SK-N-SH treated with all-trans-retinoic acid at 6 μM for 48 hours (cell line): ENCODE measurements around the gene DOCK2.

ENCODE experiments used
- ATAC-seq: fragments of 200-7000 bp; cut with Tn5 transposase; 3 replicates; pipeline ENCODE4 v1.9.1; 2020; ENCODE audit warnings: mild to moderate bottlenecking, moderate library complexity
- ARNTL ChIP-seq: fragments of 450-650 bp; formaldehyde crosslinking; IDR thresholded peaks from 2 replicates; pipeline ENCODE4 v1.5.0; 2020; ENCODE audit warnings: low read depth, mild to moderate bottlenecking, moderate library complexity, borderline replicate concordance
- BACH2 ChIP-seq: fragments of 250-450 bp; sonication (Bioruptor Pico); IDR thresholded peaks from 2 replicates; pipeline ENCODE4 v1.9.0; 2021; ENCODE audit warnings: mild to moderate bottlenecking, borderline replicate concordance
- CSDC2 ChIP-seq: fragments of 250-450 bp; sonication (Bioruptor Pico); IDR thresholded peaks from 2 replicates; pipeline ENCODE4 v1.5.0; 2020; ENCODE audit warnings: mild to moderate bottlenecking, moderate library complexity
- ESRRG ChIP-seq: fragments of 250-450 bp; sonication (Bioruptor Pico); IDR thresholded peaks from 2 replicates; pipeline ENCODE4 v1.6.1; 2021; ENCODE audit warnings: mild to moderate bottlenecking
- GLIS3 ChIP-seq: fragments of 250-450 bp; sonication (Bioruptor Pico); IDR thresholded peaks from 2 replicates; pipeline ENCODE4 v1.5.0; 2020; ENCODE audit warnings: mild to moderate bottlenecking, moderate library complexity
- ISL1 ChIP-seq: fragments of 250-450 bp; sonication (Bioruptor Pico); IDR thresholded peaks from 2 replicates; pipeline ENCODE4 v2.1.2; 2022; ENCODE audit warnings: mild to moderate bottlenecking, moderate library complexity
- OSR1 ChIP-seq: fragments of 250-450 bp; sonication (Bioruptor Pico); IDR thresholded peaks from 2 replicates; pipeline ENCODE4 v1.8.0; 2022; ENCODE audit warnings: moderate library complexity, mild to moderate bottlenecking, inconsistent platforms
- PPARA ChIP-seq: fragments of 250-450 bp; sonication (Bioruptor Pico); IDR thresholded peaks from 2 replicates; pipeline ENCODE4 v1.5.0; 2020; ENCODE audit warnings: mild to moderate bottlenecking, borderline replicate concordance
- RARB ChIP-seq: fragments of 250-450 bp; sonication (Bioruptor Pico); IDR thresholded peaks from 2 replicates; pipeline ENCODE4 v1.8.0; 2021; ENCODE audit warnings: mild to moderate bottlenecking, moderate library complexity
- SNAI2 ChIP-seq: fragments of 250-450 bp; sonication (Bioruptor Pico); IDR thresholded peaks from 2 replicates; pipeline ENCODE4 v1.5.0; 2020; ENCODE audit warnings: mild to moderate bottlenecking, moderate library complexity
- TCF4 ChIP-seq: fragments of 250-450 bp; sonication (Bioruptor Pico); IDR thresholded peaks from 2 replicates; pipeline ENCODE4 v1.8.0; 2021; ENCODE audit warnings: mild to moderate bottlenecking, moderate library complexity, borderline replicate concordance
- ZC3H10 ChIP-seq: fragments of 250-450 bp; sonication (Bioruptor Pico); IDR thresholded peaks from 2 replicates; pipeline ENCODE4 v1.5.1; 2021; ENCODE audit warnings: mild to moderate bottlenecking, moderate library complexity
- ZFP3 ChIP-seq: fragments of 250-450 bp; sonication (Bioruptor Pico); IDR thresholded peaks from 2 replicates; pipeline ENCODE4 v1.5.0; 2020; ENCODE audit warnings: mild to moderate bottlenecking, moderate library complexity
- ZFP30 ChIP-seq: fragments of 450-650 bp; formaldehyde crosslinking; IDR thresholded peaks from 2 replicates; pipeline ENCODE4 v1.5.0; 2022; ENCODE audit warnings: mild to moderate bottlenecking, moderate library complexity
- ZNF565 ChIP-seq: fragments of 450-650 bp; formaldehyde crosslinking; conservative IDR thresholded peaks from 2 replicates; pipeline ENCODE4 v1.5.0; 2020; ENCODE audit warnings: low read depth, mild to moderate bottlenecking, moderate library complexity
- ZNF70 ChIP-seq: fragments of 450-650 bp; formaldehyde crosslinking; IDR thresholded peaks from 2 replicates; pipeline ENCODE4 v1.5.0; 2020; ENCODE audit warnings: mild to moderate bottlenecking, moderate library complexity
- ZNF8 ChIP-seq: fragments of 450-650 bp; formaldehyde crosslinking; IDR thresholded peaks from 2 replicates; pipeline ENCODE4 v1.5.0; 2020; ENCODE audit warnings: mild to moderate bottlenecking, moderate library complexity
- TF ChIP-seq, protein P1 (sequence below): fragments of 250-450 bp; sonication (Bioruptor Pico); IDR thresholded peaks from 2 replicates; pipeline ENCODE4 v1.5.0; 2020; ENCODE audit warnings: mild to moderate bottlenecking, moderate library complexity
- TF ChIP-seq, protein P2 (sequence below): fragments of 250-450 bp; sonication (Bioruptor Pico); IDR thresholded peaks from 2 replicates; pipeline ENCODE4 v1.8.0; 2021; ENCODE audit warnings: low read depth, mild to moderate bottlenecking, moderate library complexity, borderline replicate concordance
- TF ChIP-seq, protein P3 (sequence below): fragments of 250-450 bp; sonication (Bioruptor Pico); IDR thresholded peaks from 2 replicates; pipeline ENCODE4 v1.8.0; 2020; ENCODE audit warnings: mild to moderate bottlenecking, moderate library complexity, borderline replicate concordance
- TF ChIP-seq, protein P4 (sequence below): fragments of 250-450 bp; sonication (Bioruptor Pico); IDR thresholded peaks from 2 replicates; pipeline ENCODE4 v1.5.1; 2020; ENCODE audit warnings: low read depth, mild to moderate bottlenecking, moderate library complexity

DOCK2 gene

DNA sequence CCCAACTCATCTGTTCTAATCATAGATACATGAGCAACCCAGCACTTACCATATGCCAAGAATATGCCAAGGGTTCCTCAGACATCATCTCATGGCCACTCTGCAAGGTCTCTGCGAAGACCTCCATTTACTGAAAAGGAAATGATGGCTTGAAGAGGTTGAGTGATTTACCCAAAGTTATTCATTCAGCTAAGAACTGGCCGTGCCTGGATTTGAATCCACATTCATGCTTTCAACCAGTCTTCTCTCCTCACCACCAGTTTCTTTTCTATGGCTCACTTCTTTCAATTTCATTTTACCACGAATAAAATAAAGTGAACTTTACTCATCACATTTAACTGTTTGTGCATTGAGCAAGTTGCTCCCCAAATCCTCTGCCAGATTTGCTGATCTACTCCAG lies 441.4 kb downstream of the DOCK2 start:
- no peak for TF ChIP-seq ZFP3 (CRISPR knock-in tag)
- TF ChIP-seq ZFP30 (CRISPR knock-in tag), result no peak
- no peak for TF ChIP-seq ZNF8
- TF ChIP-seq, protein P1, sequence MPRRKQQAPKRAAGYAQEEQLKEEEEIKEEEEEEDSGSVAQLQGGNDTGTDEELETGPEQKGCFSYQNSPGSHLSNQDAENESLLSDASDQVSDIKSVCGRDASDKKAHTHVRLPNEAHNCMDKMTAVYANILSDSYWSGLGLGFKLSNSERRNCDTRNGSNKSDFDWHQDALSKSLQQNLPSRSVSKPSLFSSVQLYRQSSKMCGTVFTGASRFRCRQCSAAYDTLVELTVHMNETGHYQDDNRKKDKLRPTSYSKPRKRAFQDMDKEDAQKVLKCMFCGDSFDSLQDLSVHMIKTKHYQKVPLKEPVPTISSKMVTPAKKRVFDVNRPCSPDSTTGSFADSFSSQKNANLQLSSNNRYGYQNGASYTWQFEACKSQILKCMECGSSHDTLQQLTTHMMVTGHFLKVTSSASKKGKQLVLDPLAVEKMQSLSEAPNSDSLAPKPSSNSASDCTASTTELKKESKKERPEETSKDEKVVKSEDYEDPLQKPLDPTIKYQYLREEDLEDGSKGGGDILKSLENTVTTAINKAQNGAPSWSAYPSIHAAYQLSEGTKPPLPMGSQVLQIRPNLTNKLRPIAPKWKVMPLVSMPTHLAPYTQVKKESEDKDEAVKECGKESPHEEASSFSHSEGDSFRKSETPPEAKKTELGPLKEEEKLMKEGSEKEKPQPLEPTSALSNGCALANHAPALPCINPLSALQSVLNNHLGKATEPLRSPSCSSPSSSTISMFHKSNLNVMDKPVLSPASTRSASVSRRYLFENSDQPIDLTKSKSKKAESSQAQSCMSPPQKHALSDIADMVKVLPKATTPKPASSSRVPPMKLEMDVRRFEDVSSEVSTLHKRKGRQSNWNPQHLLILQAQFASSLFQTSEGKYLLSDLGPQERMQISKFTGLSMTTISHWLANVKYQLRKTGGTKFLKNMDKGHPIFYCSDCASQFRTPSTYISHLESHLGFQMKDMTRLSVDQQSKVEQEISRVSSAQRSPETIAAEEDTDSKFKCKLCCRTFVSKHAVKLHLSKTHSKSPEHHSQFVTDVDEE (CRISPR knock-in tag), result no peak
- TF ChIP-seq RARB (CRISPR knock-in tag), result no peak
- TF ChIP-seq OSR1 (CRISPR knock-in tag), result no peak
- no peak for ATAC-seq

DNA sequence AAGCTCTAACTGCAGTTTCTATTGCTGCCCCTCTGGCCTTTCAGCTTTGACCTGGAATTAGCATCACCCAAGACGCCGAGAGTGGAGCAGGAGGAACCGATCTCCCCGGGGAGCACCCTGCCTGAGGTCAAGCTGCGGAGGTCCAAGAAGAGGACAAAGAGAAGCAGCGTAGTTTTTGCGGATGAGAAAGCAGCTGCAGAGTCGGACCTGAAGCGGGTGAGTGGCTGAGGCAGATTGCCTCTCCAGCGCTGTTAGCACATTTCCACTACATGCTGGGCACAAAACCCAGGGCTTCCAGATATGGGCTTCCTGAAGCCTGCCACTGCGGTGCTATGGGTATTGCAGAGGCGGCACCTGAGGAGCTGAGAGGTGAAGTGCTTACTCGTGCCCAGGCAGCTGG lies 441.9 kb downstream of the DOCK2 start:
- TF ChIP-seq ISL1 (CRISPR knock-in tag), result no peak
- TF ChIP-seq ZNF8, result no peak
- TF ChIP-seq OSR1 (CRISPR knock-in tag), result no peak
- no peak for TF ChIP-seq GLIS3 (CRISPR knock-in tag)
- TF ChIP-seq SNAI2, result no peak
- TF ChIP-seq ZC3H10 (CRISPR knock-in tag), result no peak
- no peak for TF ChIP-seq TCF4 (CRISPR knock-in tag)
- TF ChIP-seq BACH2 (CRISPR knock-in tag), result no peak
- no peak for ATAC-seq

DNA sequence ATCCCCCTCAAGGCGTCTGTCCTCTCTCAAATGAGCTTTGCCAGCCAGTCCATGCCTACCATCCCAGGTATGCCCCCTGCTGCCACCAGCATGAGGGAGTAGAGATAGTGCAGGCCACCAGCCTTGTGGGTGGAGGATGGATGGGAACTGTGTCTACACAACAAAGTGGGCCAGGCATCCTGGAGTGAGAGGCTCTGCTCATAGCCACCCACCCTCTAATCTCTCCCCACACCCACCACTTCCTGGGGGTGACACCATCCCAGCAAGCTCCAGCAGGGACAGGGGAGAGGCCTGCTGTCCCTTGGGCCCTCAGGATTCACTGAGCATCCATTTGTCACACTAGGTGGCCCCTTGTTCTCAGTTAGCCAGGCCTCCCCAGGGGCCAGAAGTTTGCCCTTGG lies 443.1 kb downstream of the DOCK2 start:
- TF ChIP-seq BACH2 (CRISPR knock-in tag) (no peak), ZFP30 (CRISPR knock-in tag) (no peak), RARB (CRISPR knock-in tag) (no peak), ESRRG (CRISPR knock-in tag) (no peak), ARNTL (CRISPR knock-in tag) (no peak), SNAI2 (no peak), TCF4 (CRISPR knock-in tag) (no peak), ZNF565 (no peak), PPARA (CRISPR knock-in tag) (no peak), ZNF70 (CRISPR knock-in tag) (no peak), ZFP3 (CRISPR knock-in tag) (no peak), OSR1 (CRISPR knock-in tag) (no peak), ISL1 (CRISPR knock-in tag) (no peak), CSDC2 (CRISPR knock-in tag) (no peak), ZNF8 (no peak)
- TF ChIP-seq, protein P2, sequence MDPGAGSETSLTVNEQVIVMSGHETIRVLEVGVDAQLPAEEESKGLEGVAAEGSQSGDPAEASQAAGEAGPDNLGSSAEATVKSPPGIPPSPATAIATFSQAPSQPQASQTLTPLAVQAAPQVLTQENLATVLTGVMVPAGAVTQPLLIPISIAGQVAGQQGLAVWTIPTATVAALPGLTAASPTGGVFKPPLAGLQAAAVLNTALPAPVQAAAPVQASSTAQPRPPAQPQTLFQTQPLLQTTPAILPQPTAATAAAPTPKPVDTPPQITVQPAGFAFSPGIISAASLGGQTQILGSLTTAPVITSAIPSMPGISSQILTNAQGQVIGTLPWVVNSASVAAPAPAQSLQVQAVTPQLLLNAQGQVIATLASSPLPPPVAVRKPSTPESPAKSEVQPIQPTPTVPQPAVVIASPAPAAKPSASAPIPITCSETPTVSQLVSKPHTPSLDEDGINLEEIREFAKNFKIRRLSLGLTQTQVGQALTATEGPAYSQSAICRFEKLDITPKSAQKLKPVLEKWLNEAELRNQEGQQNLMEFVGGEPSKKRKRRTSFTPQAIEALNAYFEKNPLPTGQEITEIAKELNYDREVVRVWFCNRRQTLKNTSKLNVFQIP (CRISPR knock-in tag), result no peak
- TF ChIP-seq, protein P3, sequence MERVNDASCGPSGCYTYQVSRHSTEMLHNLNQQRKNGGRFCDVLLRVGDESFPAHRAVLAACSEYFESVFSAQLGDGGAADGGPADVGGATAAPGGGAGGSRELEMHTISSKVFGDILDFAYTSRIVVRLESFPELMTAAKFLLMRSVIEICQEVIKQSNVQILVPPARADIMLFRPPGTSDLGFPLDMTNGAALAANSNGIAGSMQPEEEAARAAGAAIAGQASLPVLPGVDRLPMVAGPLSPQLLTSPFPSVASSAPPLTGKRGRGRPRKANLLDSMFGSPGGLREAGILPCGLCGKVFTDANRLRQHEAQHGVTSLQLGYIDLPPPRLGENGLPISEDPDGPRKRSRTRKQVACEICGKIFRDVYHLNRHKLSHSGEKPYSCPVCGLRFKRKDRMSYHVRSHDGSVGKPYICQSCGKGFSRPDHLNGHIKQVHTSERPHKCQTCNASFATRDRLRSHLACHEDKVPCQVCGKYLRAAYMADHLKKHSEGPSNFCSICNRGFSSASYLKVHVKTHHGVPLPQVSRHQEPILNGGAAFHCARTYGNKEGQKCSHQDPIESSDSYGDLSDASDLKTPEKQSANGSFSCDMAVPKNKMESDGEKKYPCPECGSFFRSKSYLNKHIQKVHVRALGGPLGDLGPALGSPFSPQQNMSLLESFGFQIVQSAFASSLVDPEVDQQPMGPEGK (CRISPR knock-in tag), result no peak
- TF ChIP-seq, protein P1 (CRISPR knock-in tag), result no peak
- TF ChIP-seq, protein P4, sequence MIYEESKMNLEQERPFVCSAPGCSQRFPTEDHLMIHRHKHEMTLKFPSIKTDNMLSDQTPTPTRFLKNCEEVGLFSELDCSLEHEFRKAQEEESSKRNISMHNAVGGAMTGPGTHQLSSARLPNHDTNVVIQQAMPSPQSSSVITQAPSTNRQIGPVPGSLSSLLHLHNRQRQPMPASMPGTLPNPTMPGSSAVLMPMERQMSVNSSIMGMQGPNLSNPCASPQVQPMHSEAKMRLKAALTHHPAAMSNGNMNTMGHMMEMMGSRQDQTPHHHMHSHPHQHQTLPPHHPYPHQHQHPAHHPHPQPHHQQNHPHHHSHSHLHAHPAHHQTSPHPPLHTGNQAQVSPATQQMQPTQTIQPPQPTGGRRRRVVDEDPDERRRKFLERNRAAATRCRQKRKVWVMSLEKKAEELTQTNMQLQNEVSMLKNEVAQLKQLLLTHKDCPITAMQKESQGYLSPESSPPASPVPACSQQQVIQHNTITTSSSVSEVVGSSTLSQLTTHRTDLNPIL (CRISPR knock-in tag), result no peak
- no peak for ATAC-seq
